ENCODE measurements around the gene OSCP1.

Gene OSCP1

DNA sequence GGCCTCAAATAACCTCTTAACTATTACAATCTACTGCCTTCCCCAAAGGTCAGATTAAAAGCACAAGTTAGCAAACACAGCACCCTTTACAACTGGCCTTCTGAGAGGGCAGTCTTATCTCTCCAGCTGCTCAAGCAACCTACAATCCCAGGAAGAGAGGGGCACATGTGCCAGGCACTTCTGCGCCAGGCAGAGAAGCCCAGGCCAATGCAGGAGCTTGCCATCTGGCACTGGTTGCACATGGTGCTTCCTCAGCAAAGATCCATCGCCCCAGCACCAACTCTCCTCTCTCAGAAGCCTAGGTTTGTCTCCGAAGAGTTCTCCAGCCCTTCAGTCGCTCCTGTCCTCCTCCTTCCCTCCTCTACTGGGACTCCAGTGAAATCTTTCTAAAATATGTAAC, 67.0 kb downstream of the OSCP1 start:
- no peak for DNase-seq (ENCODE audit: low read depth in 2 of 2)

DNA sequence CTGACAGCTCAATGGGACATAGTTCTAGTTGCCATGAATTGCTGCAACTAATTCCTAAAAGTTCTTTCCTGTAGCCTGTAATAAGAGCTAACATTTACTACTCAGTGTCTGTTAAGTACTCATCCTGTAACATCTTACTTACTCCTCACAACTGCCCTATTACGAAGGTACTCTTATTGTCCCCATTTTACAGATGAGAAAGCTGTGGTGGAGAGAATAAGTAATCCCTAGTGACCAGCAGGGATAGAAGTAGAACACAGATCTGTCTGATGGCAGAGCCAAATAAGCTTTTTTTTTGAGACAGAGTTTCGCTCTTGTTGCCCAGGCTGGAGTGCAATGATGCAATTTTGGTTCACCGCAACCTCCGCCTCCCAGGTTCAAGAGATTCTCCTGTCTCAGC, 67.6 kb downstream of the OSCP1 start:
- no peak for DNase-seq (ENCODE audit: low read depth in 2 of 2)

DNA sequence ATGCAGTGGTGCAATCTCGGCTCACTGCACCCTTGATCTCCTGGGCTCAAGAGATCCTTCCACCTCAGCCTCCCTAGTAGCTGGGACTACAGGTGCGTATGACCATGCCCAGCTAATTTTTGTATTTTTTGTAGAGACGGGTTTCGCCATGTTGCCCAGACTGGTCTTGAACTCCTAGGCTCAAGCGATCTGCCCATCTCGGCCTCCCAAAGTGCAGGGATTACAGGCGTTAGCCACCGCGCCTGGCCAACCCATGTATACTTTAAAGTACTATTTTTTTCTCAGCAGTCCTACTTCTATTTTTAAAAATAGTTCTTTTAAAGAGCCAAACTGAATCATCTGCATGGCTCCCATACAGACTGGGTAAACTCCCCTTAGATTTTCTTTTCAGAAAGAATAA, 68.0 kb downstream of the OSCP1 start:
- no peak for DNase-seq (ENCODE audit: low read depth in 2 of 2)

DNA sequence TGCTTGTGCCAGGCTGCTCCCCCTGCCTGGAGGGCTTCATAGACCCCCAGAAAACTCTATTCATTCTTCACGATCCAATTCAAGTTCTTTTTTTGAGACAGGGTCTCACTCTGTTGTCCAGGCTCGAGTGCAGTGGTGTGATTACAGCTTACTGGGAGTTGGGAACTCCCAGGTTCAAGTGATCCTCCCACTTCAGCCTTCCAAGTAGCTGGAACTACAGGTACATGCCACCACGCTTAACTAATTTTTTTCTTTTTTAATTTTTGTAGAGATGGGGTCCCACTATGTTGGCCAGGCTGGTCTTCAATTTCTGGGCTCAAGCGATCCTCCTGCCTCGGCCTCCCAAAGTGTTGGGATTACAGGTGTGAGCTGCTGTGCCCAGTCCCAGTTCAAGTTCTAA, 68.8 kb downstream of the OSCP1 start:
- no peak for DNase-seq (ENCODE audit: low read depth in 2 of 2)

DNA sequence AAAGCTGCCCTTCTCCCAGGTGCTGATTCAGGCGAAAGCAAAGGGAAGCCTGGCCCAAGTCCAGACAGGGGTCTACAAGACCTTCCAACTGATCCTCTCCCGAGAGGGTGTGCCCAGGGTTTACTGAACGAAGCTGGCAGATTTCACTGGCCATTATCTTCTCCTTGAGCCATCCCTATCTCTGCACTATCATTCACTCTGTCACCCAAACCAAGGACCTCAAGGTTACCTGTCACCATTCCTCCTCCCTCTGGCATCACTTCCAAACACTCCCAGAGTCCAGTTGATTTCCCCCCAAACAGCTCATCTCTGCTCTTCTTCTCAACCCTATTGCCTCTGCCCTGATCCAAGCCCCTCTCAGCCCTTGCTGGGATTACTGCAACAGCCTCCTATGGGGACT, 69.5 kb downstream of the OSCP1 start:
- no peak for DNase-seq (ENCODE audit: low read depth in 2 of 2)

DNA sequence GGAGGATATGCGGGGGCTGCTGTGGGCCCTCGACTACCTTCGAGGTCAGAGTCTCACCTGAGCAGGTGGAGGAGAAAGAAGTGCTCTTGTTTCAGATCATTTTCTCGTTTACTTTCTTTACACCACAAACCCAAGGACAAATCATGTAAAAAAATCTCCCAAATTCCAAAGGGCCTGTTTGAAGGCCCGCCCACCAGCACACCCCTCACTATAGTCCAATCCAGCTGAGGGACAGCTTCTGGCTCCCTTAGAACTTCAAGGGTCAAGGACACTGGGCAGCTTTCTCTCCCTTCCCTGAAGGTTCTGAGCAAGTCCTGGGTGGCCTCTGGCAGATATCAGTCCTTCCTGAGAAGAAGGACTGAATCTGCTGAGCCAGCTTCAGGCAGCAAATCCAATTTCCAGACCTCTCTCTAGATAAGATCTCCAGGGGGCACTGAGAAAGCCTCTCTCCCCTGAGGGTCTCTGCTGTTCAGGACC, 70.1 kb downstream of the OSCP1 start:
- DNase-seq (ENCODE audit: low read depth in 2 of 2), result no peak

DNA sequence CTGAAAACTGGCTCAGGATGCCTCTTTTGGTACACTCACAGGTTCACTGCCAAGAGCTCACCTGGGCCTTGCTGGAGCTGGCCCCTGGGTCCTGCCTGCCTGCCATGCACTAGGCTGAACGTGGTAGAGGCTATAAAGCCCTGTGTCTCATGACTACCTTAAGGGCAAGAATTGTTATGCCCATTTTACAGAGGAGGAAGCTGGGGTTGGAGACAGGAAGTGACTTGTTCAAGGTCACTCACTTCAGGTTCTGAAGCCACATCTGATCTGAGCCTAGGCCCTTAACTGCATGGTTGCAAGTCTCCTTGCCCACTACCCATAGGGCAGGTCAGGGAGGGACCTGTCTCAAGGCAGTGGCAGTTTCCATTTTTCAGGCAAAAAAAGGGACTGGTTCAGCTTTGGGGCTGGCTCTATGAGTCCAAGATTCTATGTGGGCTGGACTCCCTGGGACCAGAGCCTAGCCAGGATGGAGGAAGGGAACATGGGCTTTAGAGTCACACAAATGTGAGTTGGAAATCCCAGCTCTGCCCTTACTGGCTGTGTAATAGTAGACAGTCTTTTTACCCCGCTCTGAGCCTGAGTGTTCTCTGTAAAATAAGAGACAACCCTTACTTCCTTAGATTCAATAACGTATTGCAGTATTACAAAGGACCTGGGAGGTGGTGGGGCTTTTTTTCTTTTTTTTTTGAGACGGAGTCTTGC, 72.3 kb downstream of the OSCP1 start:
- no peak for DNase-seq (ENCODE audit: low read depth in 2 of 2)

DNA sequence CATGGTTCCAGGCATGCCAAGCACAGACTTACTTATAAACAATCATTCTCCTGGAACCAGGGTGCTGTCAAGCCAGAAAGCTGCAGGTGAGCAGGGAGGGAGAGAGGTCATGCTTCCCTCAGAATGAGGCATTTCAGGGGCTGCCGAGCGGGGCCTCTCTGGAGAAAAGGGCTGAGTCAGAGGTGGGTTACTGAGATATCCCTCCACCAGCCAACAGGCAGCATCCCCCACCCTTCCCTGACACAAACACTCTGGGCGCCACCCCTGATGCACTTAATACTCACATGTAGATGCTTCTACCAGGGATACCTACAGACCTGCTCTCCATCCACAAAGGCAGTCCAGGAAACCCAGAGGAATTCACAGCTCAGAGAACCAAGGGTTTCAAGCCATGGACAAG, 77.6 kb downstream of the OSCP1 start:
- no peak for DNase-seq (ENCODE audit: low read depth in 2 of 2)

DNA sequence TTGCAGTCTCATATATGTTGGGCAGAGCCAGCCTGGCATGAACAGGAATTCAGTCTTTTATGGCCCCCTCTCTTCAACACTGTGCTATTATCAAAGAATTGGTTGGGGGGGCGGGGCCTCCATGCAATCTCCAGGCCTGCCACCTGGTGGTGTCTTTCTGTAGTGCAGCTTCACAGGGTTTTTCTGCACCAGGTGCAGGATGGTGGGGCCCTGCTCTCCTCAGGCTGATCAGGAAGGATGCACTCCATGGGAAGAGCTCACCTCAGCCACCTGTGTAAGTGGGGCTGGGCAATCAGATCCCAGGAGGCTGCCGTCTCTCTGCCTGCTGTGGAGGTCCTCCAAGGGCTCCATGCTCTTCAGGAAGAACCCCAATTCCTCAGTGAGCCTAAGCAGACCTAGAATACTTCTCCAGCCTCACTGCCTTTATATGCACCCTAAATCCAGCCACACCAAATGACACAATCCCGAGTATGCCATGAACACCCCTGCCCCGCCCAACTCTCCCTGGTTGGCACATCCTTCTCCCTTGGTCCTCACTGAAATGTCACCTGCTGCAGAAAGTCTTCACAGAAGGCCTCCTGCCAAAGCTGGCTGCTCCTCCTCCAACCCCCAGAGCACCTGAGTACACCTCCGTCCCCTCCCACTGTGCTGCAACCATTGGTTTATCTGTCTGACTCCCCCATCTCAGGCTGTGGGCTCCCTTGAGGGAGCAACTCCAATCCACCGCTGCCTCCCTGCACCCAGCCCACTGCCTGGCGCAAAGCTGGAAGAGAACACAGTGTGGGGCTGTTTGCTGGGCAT, 81.0 kb downstream of the OSCP1 start:
- DNase-seq (ENCODE audit: low read depth in 2 of 2), result peak; percentile 55 to 60
